ENCODE measurements around the gene BNC1. TPM values are rescaled to one million over a fixed set of nuclear protein-coding genes. Genes with fewer than 3 reads are reported as not detected.

Gene BNC1
- total and polyA plus RNA-seq, 10 of the 15 experiments (the other 5 are each of a cell fraction or from before 2014, with no cell fraction given) = 0.01 TPM; not detected in 9

- ATAC-seq (no peak), DNase-seq (ENCODE audit: low read depth, low spot score) (no peak), FAIRE-seq (no peak)
- intact Hi-C loops (cut with micrococcal nuclease; ENCODE audit: unreplicated experiment) = no loop called here
- in situ Hi-C loops (cut with MboI) = no loop called here
- no peaks in the 10 kb centered on the region for H3K79me2 ChIP-seq (ENCODE audit: control insufficient read depth, insufficient read depth, low read length)
- no peak overlapping the region for H3K4me2 ChIP-seq (ENCODE audit: control insufficient read depth, insufficient read depth)
- H2AFZ ChIP-seq (ENCODE audit: control insufficient read depth, low read depth, low read length) = no peak overlapping the region
- no peaks in the 10 kb centered on the region for H3K9me3 ChIP-seq (replicated peaks; ENCODE audit: control insufficient read depth, insufficient read depth, low read length)
- no peaks in the 10 kb centered on the region for H4K20me1 ChIP-seq (ENCODE audit: control insufficient read depth, insufficient read depth)
- H3K4me3 ChIP-seq = no peak overlapping the region
- no peak overlapping the region for H3K27ac ChIP-seq (ENCODE audit: control insufficient read depth, insufficient read depth)
- H3K4me1 ChIP-seq (ENCODE audit: control insufficient read depth, insufficient read depth, low read length) = no peaks in the 10 kb centered on the region
- RAD21 ChIA-PET (ENCODE audit: unreplicated experiment) = no interaction called here
- BruUV-seq (replicated peaks) = no TSS peak
- POLR2A ChIA-PET = no interaction called here
- H3K36me3 ChIP-seq (ENCODE audit: control insufficient read depth in 2 of 2, insufficient read depth in 2 of 2, low read length in 1 of 2) = no peaks in the 10 kb centered on the region
- H3K27me3 ChIP-seq (replicated peaks in 1 of 2; ENCODE audit: control insufficient read depth in 2 of 2, insufficient read depth in 2 of 2, low read length in 1 of 2) = no peaks in the 10 kb centered on the region
- no peak overlapping the region for H3K9ac ChIP-seq (ENCODE audit: control insufficient read depth, insufficient read depth, low read length)
- TF ChIP-seq NR2C2 (IDR thresholded peaks at IDR 0.05; ENCODE audit: borderline replicate concordance, control insufficient read depth, insufficient read length, low read depth) (no peak), ZBTB33 (IDR thresholded peaks at IDR 0.05) (no peak), RB1 (IDR thresholded peaks at IDR 0.05; ENCODE audit: borderline replicate concordance) (no peak), E2F8 (IDR thresholded peaks at IDR 0.05; ENCODE audit: low read depth, partially characterized antibody) (no peak), STAT1 (conservative IDR thresholded peaks at IDR 0.05) (no peak), KDM1A (IDR thresholded peaks at IDR 0.05; ENCODE audit: borderline replicate concordance) (no peak)
- SMC1A ChIA-PET (ENCODE audit: uncharacterized antibody, unreplicated experiment) = no interaction called here
- CTCF ChIA-PET = no interaction called here
Observed at GRCh38 chr15:83320844-83321243, 36.4 kb upstream of the BNC1 start.

All from GM12878 (cell line).